Osteocyte (in vitro differentiated cells): Measurements from ENCODE around the gene ATXN1. TPM values are rescaled to one million over a fixed set of nuclear protein-coding genes. Genes with fewer than 3 reads are reported as not detected.

Source experiments
- DNase-seq: peaks from one replicate; pipeline ENCODE4 v3.0.0; 2021; ENCODE audit warnings: mixed read lengths; ENCODE audit not compliant: unreplicated experiment; ENCODE audit errors: extremely low spot score
- H3K27ac Mint-ChIP-seq: one replicate; pipeline ENCODE4 v1.8.0; 2021; ENCODE audit warnings: mild to moderate bottlenecking, mixed read lengths; ENCODE audit not compliant: unreplicated experiment
- H3K27me3 Mint-ChIP-seq: one replicate; pipeline ENCODE4 v1.8.0; 2021; ENCODE audit warnings: mixed read lengths; ENCODE audit not compliant: unreplicated experiment
- H3K36me3 Mint-ChIP-seq: one replicate; pipeline ENCODE4 v1.8.0; 2021; ENCODE audit warnings: mixed read lengths; ENCODE audit not compliant: unreplicated experiment
- H3K4me1 Mint-ChIP-seq: one replicate; pipeline ENCODE4 v1.8.0; 2021; ENCODE audit warnings: mixed read lengths; ENCODE audit not compliant: unreplicated experiment
- H3K4me3 Mint-ChIP-seq: one replicate; pipeline ENCODE4 v1.8.0; 2021; ENCODE audit warnings: mild to moderate bottlenecking, moderate library complexity, mixed read lengths; ENCODE audit not compliant: unreplicated experiment
- H3K9me3 Mint-ChIP-seq: one replicate; pipeline ENCODE4 v1.8.0; 2021; ENCODE audit warnings: mixed read lengths; ENCODE audit not compliant: unreplicated experiment
- CTCF ChIP-seq: fragments of 200-600 bp; sonication (generic); IDR thresholded peaks from 2 replicates; pipeline ENCODE4 v1.5.0; 2021; ENCODE audit warnings: antibody characterized with exemption, mild to moderate bottlenecking, moderate library complexity
- total RNA-seq: library from RNA; stranded (reverse); gene quantifications from 2 replicates; pipeline ENCODE4 v1.2.1, GENCODE V29; 2021

ATXN1 gene
- total RNA-seq, 1 donor from 2014 or later = 54.4 TPM

GRCh38 chr6:16252686-16253299 lies 508.5 kb downstream of the ATXN1 start:
- no peaks in the 10 kb centered on the region for H3K9me3 Mint-ChIP-seq
- H3K36me3 Mint-ChIP-seq = peaks cover 6% of the 10 kb centered on the region
- no peak overlapping the region for H3K4me3 Mint-ChIP-seq
- no peak for TF ChIP-seq CTCF
- H3K27ac Mint-ChIP-seq = no peak overlapping the region
- no peaks in the 10 kb centered on the region for H3K4me1 Mint-ChIP-seq
- no peak for DNase-seq
- H3K27me3 Mint-ChIP-seq = no peaks in the 10 kb centered on the region

GRCh38 chr6:16251706-16252105 lies 509.6 kb downstream of the ATXN1 start:
- H3K9me3 Mint-ChIP-seq = no peaks in the 10 kb centered on the region
- no peak for DNase-seq
- no peak for TF ChIP-seq CTCF
- H3K27ac Mint-ChIP-seq = no peak overlapping the region
- H3K4me3 Mint-ChIP-seq = no peak overlapping the region
- no peaks in the 10 kb centered on the region for H3K4me1 Mint-ChIP-seq
- peaks cover 6% of the 10 kb centered on the region for H3K36me3 Mint-ChIP-seq
- H3K27me3 Mint-ChIP-seq = no peaks in the 10 kb centered on the region

- no peak for DNase-seq
- Mint-ChIP-seq H3K4me1 (peaks cover 4% of the 10 kb centered on the region), H3K27ac (no peak overlapping the region), H3K27me3 (no peaks in the 10 kb centered on the region), H3K4me3 (no peak overlapping the region), H3K36me3 (peaks cover 6% of the 10 kb centered on the region), H3K9me3 (no peaks in the 10 kb centered on the region)
- no peak for TF ChIP-seq CTCF
Observed at GRCh38 chr6:16249971-16250370, 511.3 kb downstream of the ATXN1 start.
